ENCODE results near the gene GSTCD.
"Not testable (repeated sequence)": the region's sequence is repeated elsewhere in the genome, so short reads cannot be mapped to it uniquely, and the experiment has no call there.

GSTCD gene

GRCh38 chr4:105838082-105838481 lies 129.5 kb downstream of the GSTCD start:
- no peak for TF ChIP-seq CTCF (IDR thresholded peaks at IDR 0.05; ENCODE audit: control extremely low read depth, extremely low read depth, low read depth, missing control alignments)
- ChIA-PET CTCF (no interaction called here), POLR2A (no interaction called here)
- DNase-seq (ENCODE audit: extremely low spot score), result no peak

DNA sequence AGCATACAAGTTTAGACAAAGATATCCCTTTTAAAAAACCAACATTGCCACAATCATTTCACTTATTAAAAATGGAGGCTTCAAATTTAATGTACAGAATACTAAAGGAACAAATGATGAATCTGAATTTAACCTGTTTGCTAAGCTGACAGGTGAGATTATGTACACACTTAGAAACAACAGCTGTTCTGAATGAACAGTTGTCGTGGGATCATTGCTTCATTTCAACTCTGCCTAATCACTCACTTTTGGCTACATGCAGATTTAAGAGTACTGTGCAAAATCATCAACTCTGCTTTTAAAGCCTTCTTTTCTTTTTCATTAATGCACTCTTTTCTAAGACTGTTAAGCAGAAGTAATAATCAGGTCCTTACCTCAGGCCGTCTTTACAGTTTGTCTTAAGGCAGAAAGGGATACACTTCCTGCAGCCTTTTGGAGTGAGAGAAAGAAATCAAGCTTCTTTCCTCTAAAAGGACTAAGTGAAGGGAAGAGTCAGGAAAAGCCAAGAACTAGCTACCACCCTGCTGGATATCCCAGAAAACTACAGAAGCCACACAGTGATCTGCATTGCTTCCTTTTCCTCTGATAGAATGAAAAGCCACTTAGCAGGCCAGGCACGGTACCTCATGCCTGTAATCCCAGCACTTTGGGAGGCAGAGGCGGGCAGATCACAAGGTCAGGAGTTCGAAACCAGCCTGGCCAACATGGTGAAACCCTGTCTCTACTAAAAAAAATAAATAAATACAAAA lies 132.0 kb downstream of the GSTCD start:
- DNase-seq (ENCODE audit: extremely low spot score), result no peak
- ChIA-PET CTCF (no interaction called here), POLR2A (no interaction called here)
- TF ChIP-seq CTCF (IDR thresholded peaks at IDR 0.05; ENCODE audit: control extremely low read depth, extremely low read depth, low read depth, missing control alignments), result no peak

DNA sequence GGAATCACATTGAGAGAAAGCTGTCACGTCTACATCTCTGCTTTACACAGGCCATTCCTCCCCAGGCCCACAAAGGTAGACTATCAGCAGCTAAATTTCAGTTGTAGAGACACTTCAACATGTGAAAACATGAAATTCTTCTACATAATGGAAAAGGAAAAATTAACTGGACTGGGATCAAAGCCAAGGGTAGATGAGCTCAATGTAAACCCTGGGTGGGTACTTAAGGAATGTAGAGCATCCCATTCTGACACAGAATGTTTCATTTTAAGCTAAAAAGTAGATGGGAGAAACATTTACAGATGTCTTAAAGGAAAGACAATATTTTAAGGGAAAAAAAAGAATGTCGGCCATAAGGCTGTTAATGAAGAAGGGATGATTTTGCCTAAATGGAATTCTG lies 135.4 kb downstream of the GSTCD start:
- ChIA-PET POLR2A (no interaction called here), CTCF (interaction anchor here (1.1 kb wide), 1 partner anchor 13 kb away, joined by 3 read pairs; no protein-coding TSS in a partner anchor)
- no peak for TF ChIP-seq CTCF (IDR thresholded peaks at IDR 0.05; ENCODE audit: control extremely low read depth, extremely low read depth, low read depth, missing control alignments)
- no peak for DNase-seq (ENCODE audit: extremely low spot score)

GRCh38 chr4:105845559-105845958 lies 137.0 kb downstream of the GSTCD start:
- no peak for TF ChIP-seq CTCF (IDR thresholded peaks at IDR 0.05; ENCODE audit: control extremely low read depth, extremely low read depth, low read depth, missing control alignments)
- no peak for DNase-seq (ENCODE audit: extremely low spot score)
- ChIA-PET POLR2A (no interaction called here), CTCF (interaction anchor here (0.5 to 1.1 kb wide), 2 partner anchors 65 to 683 kb away, joined by 3 read pairs; no protein-coding TSS in a partner anchor)

DNA sequence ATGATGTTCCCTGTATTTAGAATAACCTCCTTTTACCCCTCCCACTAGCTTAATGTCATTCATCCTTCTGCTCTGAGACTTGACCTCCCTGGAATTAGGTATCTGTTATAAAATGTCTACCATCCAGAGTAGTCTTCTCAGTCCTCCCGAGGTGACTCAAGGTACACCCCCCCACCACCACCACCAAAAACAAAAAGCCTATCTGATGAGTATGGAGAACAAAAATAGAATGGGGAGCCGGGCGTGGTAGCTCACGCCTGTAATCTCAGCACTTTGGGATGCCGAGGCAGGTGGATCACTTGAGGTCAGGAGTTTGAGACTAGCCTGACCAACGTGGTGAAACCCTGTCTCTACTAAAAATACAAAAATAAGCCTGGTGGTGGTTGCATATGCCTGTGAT lies 139.8 kb downstream of the GSTCD start:
- DNase-seq (ENCODE audit: extremely low spot score); POLR2A ChIA-PET: not testable (repeated sequence)
- CTCF ChIA-PET, result interaction anchor here (1.7 kb wide), 1 partner anchor 10 kb away, joined by 5 read pairs; no protein-coding TSS in a partner anchor

DNA sequence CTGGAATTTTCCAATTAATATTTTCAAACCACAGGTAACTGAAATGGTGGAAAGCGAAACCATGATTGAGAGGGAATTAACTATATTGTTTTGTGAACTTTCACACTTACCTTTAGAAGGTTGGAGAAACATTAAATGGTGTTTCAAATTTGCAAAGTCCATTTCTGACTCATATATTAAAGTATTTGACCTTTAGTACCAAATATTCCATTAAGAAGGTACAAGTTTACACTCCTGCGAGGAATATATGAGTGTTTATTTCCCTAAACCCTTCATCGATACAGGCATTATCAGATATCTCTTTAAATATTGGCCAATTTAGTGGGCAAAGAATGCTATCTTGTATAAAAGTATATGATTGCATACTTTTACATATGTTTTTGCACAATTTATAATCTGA lies 142.6 kb downstream of the GSTCD start:
- no peak for TF ChIP-seq CTCF (IDR thresholded peaks at IDR 0.05; ENCODE audit: control extremely low read depth, extremely low read depth, low read depth, missing control alignments)

GRCh38 chr4:105852230-105852629 lies 143.6 kb downstream of the GSTCD start:
- POLR2A ChIA-PET; DNase-seq (ENCODE audit: extremely low spot score); CTCF ChIA-PET: not testable (repeated sequence)

More for the DNA sequence above, 142.6 kb downstream of the GSTCD start:
- CTCF ChIA-PET, result no interaction called here
- POLR2A ChIA-PET, result no interaction called here
- DNase-seq (ENCODE audit: extremely low spot score), result no peak
